Right atrium auricular region (tissue), 2 donors: ENCODE data around the gene DICER1. TPM values are rescaled to one million over a fixed set of nuclear protein-coding genes. Genes with fewer than 3 reads are reported as not detected.

Source experiments
- DNase-seq: peaks from one replicate; pipeline ENCODE4 v3.0.0-alpha.2; 2019; ENCODE audit warnings: low spot score
- H3K27ac ChIP-seq, 2 donors: fragments of 200-600 bp; sonication (generic); 1 replicate in 1 of 2; 2 replicates in 1 of 2; pipeline ENCODE4 v1.5.1; 2016 to 2019
- H3K27me3 ChIP-seq, 2 donors: fragments of 200-600 bp; sonication (generic); one replicate each; pipeline versions ENCODE4 v1.5.1 to v1.6.0; 2017 to 2019
- H3K36me3 ChIP-seq: fragments of 200-600 bp; sonication (generic); one replicate; pipeline ENCODE4 v1.5.1; 2016
- H3K4me1 ChIP-seq, 2 donors: fragments of 200-600 bp; sonication (generic); one replicate each; pipeline versions ENCODE4 v1.5.1 to v1.6.0; 2017 to 2019
- H3K4me3 ChIP-seq, 2 donors: fragments of 200-600 bp; sonication (generic); 1 replicate in 1 of 2; 2 replicates in 1 of 2; pipeline ENCODE4 v1.5.1; 2017 to 2019; ENCODE audit warnings: mild to moderate bottlenecking in 1 of 2, moderate library complexity in 1 of 2
- H3K9me3 ChIP-seq, 2 donors: fragments of 200-600 bp; sonication (generic); one replicate each; pipeline ENCODE4 v1.5.1; 2019
- total RNA-seq, 2 donors: library from RNA; depleted of rRNA; stranded (reverse); fragments of >200 nt; gene quantifications; one replicate each; pipeline ENCODE4 v1.1.0, GENCODE V29; 2016
- TF ChIP-seq, protein P1 (sequence below), 2 donors: fragments of 200-600 bp; sonication (generic); IDR thresholded peaks; one replicate each; pipeline ENCODE4 v1.5.1; 2019; ENCODE audit warnings: antibody characterized with exemption in 2 of 2

The DICER1 gene
- total RNA-seq, 2 donors from 2014 or later = 15.9 to 23.0 TPM

DNA sequence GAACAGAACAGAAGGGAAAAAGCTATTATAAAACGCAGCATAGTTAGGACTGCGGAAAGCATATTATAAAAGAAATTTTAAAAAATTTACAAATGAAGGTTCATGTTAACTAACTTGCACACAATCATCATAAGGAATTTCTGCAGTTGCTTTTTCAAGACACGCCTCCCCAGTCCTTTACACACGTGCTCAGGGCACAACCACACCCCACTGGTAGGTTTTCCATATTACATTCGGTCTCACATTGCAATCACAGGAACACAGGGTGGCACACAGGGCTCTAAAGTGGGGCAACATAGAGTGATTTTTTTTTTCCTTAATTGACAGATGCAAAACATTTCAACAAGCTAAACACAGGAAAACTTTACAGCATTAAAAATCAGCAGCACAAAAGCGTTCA is 69.7 kb downstream of the DICER1 start:
- Histone ChIP-seq H3K27ac (no peak overlapping the region), H3K9me3 (no peaks in the 10 kb centered on the region), H3K4me1 (no peaks in the 10 kb centered on the region), H3K36me3 (peaks cover 64% of the 10 kb centered on the region), H3K4me3 (no peak overlapping the region), H3K27me3 (no peaks in the 10 kb centered on the region)
- TF ChIP-seq, protein P1, sequence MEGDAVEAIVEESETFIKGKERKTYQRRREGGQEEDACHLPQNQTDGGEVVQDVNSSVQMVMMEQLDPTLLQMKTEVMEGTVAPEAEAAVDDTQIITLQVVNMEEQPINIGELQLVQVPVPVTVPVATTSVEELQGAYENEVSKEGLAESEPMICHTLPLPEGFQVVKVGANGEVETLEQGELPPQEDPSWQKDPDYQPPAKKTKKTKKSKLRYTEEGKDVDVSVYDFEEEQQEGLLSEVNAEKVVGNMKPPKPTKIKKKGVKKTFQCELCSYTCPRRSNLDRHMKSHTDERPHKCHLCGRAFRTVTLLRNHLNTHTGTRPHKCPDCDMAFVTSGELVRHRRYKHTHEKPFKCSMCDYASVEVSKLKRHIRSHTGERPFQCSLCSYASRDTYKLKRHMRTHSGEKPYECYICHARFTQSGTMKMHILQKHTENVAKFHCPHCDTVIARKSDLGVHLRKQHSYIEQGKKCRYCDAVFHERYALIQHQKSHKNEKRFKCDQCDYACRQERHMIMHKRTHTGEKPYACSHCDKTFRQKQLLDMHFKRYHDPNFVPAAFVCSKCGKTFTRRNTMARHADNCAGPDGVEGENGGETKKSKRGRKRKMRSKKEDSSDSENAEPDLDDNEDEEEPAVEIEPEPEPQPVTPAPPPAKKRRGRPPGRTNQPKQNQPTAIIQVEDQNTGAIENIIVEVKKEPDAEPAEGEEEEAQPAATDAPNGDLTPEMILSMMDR (IDR thresholded peaks at IDR 0.05) = no peak
- DNase-seq = no peak

DNA sequence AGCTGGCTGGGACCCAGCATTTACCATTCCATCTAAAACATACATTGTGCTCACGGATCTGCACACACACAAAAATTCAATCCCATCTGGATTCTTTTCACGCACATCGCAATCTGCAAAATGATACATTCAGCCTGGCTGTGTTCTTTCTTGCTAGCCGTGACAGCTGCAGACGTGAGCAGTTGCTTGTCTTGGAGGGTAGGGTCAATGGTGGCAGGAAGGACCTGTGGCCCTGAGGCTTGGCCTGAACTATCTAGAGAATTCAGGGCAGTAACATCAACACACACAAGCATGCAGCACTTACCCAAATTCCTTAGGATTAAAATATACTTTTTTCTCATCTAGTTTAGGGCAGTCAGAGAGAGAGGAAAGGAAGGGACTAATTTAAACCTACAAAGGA is 72.0 kb downstream of the DICER1 start:
- TF ChIP-seq, protein P1 (IDR thresholded peaks at IDR 0.05) = no peak
- Histone ChIP-seq H3K4me3 (no peak overlapping the region), H3K4me1 (no peaks in the 10 kb centered on the region), H3K36me3 (peaks cover 48% of the 10 kb centered on the region), H3K27me3 (no peaks in the 10 kb centered on the region), H3K27ac (no peak overlapping the region), H3K9me3 (no peaks in the 10 kb centered on the region)
- DNase-seq = no peak

- Histone ChIP-seq H3K4me3 (no peak overlapping the region), H3K36me3 (no peaks in the 10 kb centered on the region), H3K27ac (no peak overlapping the region), H3K27me3 (no peaks in the 10 kb centered on the region), H3K4me1 (no peaks in the 10 kb centered on the region), H3K9me3 (no peaks in the 10 kb centered on the region)
- DNase-seq = peak; percentile 53
- TF ChIP-seq, protein P1 (IDR thresholded peaks at IDR 0.05) = no peak
Measured at GRCh38 chr14:95078867-95079266, 78.5 kb downstream of the DICER1 start.

- TF ChIP-seq, protein P1 (IDR thresholded peaks at IDR 0.05) = no peak
- Histone ChIP-seq H3K36me3 (no peaks in the 10 kb centered on the region), H3K27ac (no peak overlapping the region), H3K27me3 (no peaks in the 10 kb centered on the region), H3K4me3 (no peak overlapping the region), H3K9me3 (no peaks in the 10 kb centered on the region), H3K4me1 (no peaks in the 10 kb centered on the region)
- peak; percentile 34 for DNase-seq
Measured at GRCh38 chr14:95077345-95077744, 80.0 kb downstream of the DICER1 start.

DNA sequence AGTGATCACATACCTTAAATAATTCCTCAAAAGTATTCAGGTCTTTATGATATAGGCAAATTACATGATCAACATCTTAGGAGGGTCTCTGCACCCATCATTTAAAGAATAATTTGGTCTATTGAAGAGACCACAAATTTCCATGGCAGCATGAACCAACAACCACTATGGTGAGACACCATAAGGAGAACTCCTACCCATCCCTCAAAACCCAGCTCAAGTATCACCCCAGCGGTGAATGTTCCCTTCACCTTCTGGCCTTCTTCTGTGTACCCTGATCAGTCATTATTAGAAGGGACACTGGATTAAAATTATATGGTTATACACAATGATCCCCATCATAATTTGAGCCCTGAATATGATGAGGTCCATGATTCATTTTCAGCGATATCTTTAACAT is 81.5 kb downstream of the DICER1 start:
- DNase-seq = no peak
- TF ChIP-seq, protein P1 (IDR thresholded peaks at IDR 0.05) = no peak
- no peaks in the 10 kb centered on the region for H3K4me1 ChIP-seq
- no peak overlapping the region for H3K27ac ChIP-seq
- no peaks in the 10 kb centered on the region for H3K27me3 ChIP-seq
- no peaks in the 10 kb centered on the region for H3K9me3 ChIP-seq
- H3K36me3 ChIP-seq = no peaks in the 10 kb centered on the region
- no peak overlapping the region for H3K4me3 ChIP-seq

DNA sequence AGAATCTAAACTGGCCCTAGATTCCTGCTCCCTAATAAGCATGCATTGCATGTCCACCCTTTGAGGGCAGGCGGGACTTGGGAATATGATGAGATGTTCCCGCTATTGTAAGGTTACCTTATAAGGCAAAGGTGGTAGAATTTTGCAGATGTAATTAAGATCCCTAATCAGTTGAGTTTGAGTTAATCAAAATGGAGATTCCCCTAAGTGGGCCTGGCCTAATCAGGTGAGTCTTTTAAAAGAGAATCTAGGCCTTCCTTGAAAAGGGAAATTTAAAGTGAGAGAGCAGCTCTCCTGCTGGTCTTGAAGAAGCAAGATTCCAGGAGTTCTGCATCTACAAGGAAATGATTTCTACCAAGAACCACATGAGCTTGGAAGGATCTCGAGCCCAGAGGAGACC is 83.4 kb downstream of the DICER1 start:
- Histone ChIP-seq H3K4me3 (no peak overlapping the region), H3K27me3 (no peaks in the 10 kb centered on the region), H3K36me3 (no peaks in the 10 kb centered on the region), H3K4me1 (no peaks in the 10 kb centered on the region), H3K9me3 (no peaks in the 10 kb centered on the region), H3K27ac (no peak overlapping the region)
- TF ChIP-seq, protein P1 (IDR thresholded peaks at IDR 0.05) = no peak
- DNase-seq = no peak
